Peyer's patch (tissue), 4 donors: ENCODE data around the gene ARHGEF38.

Experiments
- CTCF ChIP-seq, 6 experiments: fragments of 450-650 bp in 4 of 6; fragments of 200-600 bp in 2 of 6; sonication (generic) in 1 of 6; IDR thresholded peaks; one replicate each; pipeline ENCODE4 v1.5.1; 2017 to 2019; ENCODE audit warnings: antibody characterized with exemption in 6 of 6, mild to moderate bottlenecking in 3 of 6, moderate library complexity in 1 of 6
- POLR2A ChIP-seq, 2 donors: fragments of 450-650 bp; IDR thresholded peaks; one replicate each; pipeline ENCODE4 v1.5.1; 2017; ENCODE audit warnings: antibody characterized with exemption in 2 of 2, mild to moderate bottlenecking in 2 of 2, moderate library complexity in 2 of 2

GRCh38 chr4:105650190-105650589 is 97.8 kb downstream of the ARHGEF38 start:
- TF ChIP-seq CTCF (IDR thresholded peaks at IDR 0.05) (no peak), POLR2A (IDR thresholded peaks at IDR 0.05) (no peak)
